ENCODE measurements around the gene RASGRF1. TPM values are rescaled to one million over a fixed set of nuclear protein-coding genes. Genes with fewer than 3 reads are reported as not detected.
"Not testable (repeated sequence)": the region's sequence is repeated elsewhere in the genome, so short reads cannot be mapped to it uniquely, and the experiment has no call there.

Gene RASGRF1
- polyA plus RNA-seq, 4 donors: 0.07 to 0.92 (median 0.51) TPM

DNA sequence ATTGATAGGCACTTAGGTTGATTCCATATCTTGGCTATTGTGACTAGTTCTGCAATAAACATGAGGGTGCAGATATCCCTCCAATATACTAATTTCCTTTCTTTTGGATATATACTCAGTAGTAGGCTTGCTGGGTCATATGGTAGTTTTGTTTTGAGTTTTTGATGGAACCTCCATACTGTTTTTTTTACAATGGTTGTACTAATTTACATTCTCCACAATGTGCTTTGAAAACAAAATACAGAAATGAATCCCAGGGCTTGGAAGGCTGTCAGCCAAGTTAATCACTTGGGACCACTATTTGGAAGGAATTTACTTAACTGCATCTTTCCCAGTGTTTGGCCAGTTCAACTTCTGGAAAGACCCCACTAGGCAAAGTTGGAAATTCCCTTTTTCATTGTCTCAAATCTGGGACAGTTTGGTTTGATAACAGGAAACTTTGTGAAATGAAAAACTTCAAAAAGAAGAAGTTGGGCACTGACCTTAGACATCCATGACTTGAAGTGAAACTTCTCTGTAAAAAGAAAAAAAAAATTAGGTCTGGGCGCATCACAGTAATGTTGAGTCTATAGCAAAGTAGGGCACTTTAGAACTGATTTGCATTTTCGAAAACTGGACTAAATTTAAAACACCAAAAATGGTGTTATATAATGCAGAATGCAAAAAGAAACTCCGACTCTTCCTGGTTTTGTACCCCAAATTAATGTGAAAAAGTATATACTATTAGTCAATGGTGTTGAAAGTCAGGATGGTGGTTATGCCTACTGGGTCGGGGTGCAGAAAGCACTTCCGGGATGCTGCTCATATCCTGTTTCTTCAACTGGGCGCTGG is 151.7 kb downstream of the RASGRF1 start:
- DNase-seq (ENCODE audit: low read depth in 4 of 4, low spot score in 3 of 4): no peak

DNA sequence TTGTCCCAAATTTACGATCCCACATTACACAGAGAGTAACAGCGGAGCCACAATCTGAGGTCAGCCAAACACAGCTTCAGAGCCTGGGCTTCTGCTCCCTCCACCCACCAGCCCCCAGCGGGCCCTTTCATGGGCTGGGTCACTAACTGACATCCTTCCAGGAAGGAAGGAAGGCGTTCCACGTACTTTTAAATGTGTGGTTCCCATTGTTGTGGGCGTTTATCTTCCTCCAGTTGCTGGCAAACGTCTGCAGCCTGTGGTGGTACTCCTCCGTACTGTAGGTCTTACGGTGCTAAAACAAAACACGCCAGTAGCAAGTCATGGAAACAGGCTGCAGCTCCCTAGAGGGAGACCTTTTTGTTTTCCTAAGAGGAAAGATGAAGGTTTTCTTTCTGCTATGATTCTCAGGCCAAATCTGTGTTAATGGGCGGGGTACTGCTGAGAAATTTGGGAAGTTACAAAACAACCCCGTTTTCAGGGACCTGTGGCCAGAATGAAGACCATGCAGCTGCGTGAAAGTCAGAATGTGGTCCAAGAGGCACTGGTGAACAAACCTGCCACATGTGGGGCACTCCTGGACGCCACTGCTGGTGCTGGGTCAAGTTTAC is 153.3 kb downstream of the RASGRF1 start:
- DNase-seq (ENCODE audit: low read depth in 4 of 4, low spot score in 3 of 4): no peak

DNA sequence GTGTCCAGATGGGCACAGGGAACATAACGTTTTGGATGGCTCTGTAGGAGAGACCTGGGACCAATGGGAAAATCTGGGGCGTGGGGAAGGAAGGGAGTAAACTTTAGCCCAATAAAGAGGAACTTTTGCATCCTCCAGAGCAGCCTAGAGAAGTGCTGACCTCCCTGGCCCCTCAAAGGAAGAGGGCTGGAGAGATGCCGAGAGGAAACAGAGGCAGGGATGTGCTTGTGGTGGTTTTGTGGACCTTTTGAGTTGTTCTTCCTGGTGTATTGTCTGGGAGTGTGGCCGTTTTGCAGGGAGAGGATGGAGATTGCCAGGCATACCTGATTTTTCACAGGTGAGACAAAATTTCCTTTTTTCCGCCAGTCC is 155.9 kb downstream of the RASGRF1 start:
- DNase-seq (ENCODE audit: low read depth in 4 of 4, low spot score in 3 of 4): no peak

DNA sequence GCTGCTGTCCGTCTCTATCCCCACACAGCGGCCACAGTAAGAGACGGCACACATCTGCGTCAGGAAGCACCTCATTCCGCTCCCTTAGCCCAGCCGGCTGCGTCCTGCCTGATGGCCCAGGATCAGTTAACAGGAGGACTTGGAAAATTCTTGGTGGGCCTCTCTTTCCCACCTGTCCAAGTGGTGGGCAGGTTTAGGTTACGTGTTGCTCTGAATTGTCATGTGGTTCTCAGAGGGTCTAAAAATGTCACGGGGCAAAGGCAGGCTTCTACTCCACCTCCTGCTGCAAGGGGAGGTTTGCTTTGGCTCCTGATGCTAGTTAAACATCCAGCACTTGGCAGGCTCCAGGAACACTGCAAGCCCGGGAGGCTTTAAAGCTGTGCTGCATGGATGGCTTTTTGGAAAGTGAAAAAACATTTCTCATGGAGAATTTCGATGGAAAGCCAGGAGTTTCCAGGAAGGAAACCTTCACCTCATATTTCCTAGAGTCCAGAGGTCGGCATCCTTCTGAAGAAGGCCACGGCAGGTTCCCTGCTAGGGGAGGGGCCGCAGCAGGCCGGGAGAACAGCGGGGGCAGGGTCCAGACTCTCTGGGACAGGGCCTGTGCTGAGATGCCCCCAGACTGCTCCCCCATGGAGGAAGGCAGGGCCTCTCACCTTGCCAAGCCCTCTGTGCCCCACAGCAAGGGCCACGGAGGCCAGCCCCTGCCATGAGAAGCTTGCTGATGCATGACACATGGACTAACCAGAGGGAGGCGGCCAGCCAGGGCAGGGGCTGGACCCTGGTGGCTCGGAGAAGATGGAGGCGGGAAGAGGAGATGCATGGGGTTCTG is 156.5 kb downstream of the RASGRF1 start:
- DNase-seq (ENCODE audit: low read depth in 4 of 4, low spot score in 3 of 4): peak in 1 of 4 donors; percentile 41

DNA sequence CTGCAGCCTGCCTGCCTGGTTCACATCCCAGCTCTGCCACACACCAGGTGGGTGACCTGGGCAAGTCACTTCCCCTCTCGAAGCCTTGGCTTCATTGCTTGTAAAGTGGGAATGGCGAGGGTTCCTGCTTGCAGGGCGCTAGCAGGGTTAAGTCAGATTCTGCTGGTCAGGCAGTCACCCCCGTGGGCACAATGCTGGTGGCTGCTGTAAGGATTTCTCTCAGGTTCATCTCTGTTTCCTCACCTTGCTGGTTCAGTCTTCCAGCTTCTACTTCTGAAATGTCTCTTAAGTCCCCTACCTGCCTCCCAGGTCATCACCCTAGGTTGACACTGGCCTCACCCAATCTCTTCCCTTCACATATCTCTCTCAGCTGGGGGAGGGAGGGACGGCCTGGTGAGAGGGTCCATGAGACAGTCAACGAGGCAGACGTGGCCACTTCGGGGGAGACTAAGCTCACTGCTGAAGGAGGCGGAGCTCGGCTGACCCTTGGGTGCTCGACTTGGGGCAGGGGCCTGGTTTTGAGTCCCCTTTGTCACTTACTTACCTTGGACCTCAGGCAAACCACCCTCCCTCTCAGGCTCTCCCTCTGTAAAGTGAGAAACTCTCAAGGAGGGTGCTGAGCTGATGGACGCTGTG is 157.3 kb downstream of the RASGRF1 start:
- no peak for DNase-seq (ENCODE audit: low read depth in 4 of 4, low spot score in 3 of 4)

DNA sequence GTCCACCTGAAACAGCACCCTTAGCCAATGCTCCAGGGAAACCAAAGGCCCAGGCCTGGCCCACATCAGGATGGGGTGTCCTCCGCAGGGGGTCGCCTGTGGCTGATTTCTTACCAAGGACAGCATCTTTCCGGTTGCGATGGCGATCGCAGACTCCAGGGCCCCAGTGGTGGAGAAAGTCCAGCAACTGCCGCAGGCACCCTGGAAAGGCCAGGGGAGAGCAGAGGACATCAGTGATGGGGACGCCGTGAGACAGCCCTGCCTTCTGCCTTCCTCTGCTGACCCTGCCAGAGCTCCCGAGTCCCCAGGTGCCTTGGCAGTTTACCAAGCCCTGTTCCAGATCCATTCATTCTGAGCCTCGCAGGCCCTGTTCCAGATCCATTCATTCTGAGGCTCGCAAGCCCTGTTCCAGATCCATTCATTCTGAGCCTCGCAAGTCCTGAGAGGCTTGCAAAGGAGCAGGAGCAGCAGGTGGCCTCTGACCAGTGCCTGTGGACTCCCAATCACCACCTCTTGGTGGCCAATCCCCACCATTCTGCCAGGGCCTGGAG is 158.2 kb downstream of the RASGRF1 start:
- no peak for DNase-seq (ENCODE audit: low read depth in 4 of 4, low spot score in 3 of 4)

DNA sequence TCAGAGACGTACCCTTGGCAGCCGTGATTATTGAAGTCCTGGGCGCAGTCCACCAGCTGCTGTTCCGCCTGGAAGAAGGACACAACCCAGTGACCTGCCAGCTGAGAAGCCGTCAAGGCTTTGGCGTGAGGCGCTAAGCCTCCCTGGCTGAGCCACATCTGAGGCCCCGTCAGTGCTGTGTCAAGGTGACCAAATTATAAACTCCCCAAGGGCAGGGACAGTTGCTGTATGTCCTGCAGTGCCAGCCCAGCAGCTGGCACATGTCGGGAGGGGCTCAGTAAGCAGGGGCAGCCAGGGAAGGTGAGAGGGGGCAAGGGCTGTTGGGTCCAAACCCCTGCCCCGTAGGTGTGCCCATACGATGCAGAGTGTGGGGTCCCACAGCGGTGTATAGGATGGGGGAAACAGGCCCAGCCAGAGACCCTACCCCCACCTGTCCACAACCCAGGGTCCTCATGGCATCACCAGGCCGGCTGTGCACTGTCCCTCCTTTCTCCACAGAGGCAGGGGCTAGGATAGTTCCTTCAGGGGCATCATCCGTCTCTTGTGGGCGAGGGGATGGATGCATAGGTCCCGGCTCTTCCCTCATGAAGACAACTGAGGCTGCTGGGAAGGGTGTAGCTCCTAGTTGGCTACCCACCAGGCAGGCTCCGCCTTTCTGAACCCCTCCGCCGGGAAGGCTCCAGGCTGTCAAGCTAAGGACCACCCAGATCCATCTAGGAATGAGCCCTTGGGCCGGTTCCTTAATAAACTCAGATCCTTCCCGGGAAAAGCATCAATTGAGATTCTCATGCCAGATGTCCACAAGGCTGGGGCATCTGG is 158.9 kb downstream of the RASGRF1 start:
- no peak for DNase-seq (ENCODE audit: low read depth in 4 of 4, low spot score in 3 of 4)

DNA sequence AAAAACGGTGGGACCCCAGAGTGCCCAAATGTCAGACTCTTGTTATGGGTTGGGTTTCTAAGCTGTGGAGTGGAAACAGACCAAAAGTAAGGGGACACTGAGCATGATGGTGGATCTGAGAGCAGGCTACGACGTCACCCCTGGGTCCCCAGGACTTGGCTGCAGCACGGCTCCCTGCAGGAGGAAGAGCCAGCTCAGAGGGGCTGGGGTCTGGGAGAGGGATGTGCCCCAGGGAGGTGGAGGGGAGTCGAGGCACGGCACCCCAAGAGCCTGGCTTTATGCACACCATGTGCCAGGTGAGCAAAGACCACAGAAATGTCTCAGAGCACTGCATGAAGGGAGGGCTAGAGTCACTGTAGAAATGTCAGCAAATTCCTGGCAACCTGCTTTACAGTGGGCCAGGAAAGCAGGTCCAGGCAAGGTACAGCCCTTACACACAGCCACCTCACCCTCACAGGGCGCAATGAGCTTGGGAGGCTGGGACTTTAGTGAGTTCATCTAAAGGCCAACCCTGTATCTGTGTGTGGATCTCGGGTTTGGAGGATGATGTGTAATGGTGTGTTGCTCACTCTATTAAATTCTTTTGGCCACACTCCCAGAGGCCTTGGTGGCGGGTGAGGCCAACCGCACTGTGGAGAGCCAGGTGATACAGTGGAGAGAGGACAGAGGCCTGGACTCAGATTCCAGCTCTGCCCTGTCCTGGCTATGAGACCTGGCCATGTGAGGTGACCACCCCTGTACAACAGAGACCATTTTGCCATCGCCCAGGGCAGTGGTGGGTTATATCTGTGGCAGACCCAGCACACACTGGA is 159.8 kb downstream of the RASGRF1 start:
- peak in 1 of 4 donors; percentile 36 for DNase-seq (ENCODE audit: low read depth in 4 of 4, low spot score in 3 of 4)

DNA sequence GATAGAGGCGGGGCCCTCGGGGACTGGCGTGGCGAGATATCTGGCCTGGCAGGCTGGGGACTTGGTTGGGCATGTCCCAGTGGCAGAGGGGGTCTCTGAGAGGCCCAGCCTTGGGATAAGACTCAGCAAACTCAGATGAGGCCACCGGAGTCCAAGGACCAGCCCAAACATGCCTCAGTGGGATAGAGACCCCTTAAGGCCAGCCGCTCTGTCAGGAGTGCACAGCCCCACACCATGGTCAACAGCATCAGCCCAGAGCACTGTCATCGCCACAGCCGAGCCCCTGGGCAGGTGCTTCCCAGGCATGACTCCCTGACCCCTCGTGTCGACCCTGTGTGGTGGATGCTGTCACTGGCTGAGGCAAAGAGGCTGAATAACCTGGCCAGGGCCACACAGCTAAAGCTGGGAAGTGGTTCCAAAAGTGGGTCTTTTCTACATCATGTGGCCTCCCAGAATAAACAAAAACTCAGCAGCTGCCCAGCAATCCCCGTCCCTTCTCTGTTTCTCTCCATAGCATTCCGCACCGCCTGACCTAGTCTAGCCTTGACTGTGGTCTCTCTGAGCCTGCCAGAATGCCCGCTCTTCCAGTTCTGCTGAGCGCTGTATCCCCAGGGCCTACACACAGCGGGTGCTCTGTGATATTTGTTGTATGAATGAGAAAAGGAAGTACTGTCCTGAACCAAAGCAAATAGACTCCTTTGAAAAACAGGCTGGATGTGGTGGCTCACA is 160.9 kb downstream of the RASGRF1 start:
- no peak for DNase-seq (ENCODE audit: low read depth in 4 of 4, low spot score in 3 of 4)

DNA sequence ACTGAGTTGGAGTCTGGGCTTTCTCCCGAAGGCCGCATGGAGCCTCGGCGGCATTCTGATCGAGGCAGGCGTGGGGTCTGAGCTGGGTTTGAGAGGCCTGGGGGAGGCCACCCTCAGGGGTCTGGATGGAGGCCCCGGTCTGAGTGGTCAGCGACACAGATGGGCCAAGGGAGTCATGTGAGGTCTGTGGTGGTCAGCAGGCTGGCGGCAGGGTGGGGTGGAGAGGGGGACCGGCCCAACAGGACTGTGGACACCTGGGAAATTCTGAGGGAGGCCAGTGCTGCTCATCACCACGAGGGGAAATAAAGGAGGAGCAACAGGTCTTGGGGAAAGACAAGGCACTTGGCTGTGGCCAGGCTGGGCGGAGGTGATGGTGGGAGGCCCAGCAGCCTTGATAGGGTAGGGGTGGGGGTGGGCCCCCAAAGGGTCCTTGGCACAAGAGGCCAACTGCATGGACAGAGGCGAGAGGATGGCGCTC is 161.9 kb downstream of the RASGRF1 start:
- no peak for DNase-seq (ENCODE audit: low read depth in 4 of 4, low spot score in 3 of 4)

DNA sequence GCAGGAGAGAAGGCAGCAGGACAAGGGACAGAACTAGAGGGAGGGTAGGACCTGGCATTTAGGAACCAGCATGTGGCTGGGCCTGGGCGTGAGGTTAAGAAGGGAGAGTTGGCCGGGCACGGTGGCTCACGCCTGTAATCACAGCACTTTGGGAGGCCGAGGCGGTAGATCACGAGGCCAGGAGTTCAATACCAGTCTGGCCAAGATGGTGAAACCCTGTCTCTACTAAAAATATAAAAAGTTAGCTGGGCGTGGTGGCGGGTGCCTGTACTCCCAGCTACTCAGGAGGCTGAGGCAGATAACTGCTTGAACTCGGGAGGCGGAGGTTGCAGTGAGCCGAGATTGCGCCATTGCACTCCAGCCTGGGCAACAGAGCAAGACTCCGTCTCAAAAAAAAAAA is 162.4 kb downstream of the RASGRF1 start:
- not testable (repeated sequence) for DNase-seq (ENCODE audit: low read depth in 4 of 4, low spot score in 3 of 4)

DNA sequence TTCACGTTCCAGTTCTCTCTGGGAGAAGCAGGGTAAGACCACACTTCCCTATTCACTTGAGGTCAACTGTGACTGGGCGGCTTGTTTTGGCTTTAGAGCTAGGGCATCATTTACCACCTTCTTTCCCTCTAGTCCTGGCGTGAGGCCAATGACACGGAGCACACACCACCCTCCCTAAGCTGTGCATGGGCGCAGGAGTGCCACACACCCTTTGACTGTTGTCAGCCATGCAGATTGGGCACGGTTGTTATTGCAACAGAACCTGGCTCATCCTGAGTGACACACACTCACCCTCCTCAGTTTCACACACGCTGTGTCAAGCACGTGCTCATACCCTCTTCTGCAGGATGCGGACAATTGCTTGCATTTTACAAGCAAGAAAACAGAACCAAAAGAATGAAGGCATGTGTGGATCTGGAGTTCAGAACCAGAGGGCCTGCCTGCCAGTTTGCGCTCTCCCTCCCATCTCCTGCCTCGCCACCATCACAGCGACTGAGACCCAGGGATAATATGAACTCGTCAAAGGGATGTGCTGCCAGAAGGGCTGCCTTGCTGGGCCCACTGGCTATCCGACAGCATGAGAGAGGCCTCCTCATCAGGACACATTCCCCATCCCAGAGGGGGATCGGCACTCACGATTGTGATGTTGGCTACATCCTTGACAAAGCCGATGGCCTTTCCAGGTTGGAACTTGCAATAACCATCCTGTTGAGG is 163.3 kb downstream of the RASGRF1 start:
- DNase-seq (ENCODE audit: low read depth in 4 of 4, low spot score in 3 of 4): no peak

DNA sequence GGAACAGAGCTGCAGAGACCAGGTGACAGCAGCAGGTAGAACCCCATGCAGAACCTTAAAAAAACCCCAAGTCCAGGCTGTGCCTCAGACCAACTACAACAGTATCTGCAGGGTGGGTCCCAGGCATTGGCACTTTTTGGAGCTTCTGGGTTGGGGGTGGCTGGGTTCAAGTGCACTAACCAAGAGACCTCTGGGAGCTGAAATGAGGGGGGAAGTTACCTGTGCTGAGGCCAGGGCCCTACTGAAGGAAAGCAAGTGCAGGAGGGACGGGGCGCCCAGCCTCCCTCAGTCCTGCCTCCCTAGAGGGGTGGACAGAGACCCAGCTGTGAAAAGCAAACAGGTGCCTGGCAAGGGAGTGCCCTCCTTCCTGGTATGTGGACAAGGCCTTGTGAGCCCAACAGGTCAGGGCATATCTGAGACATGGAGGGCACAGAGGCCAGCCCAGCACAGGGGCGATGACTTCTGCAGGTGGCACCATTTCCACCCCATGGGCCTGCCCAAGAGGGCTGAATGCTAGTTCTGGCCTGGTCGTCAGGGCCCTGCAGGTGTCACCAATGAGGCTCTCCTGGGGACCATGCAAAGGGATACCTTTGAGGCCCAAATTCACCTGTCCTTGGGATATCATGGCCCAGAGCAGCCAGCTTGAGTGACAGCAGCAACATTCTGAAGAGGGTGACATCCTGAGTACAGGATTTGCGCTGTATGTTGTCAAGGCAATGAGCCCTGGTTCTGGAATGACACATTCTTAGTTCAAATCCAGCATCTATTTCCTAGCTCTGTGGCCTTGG is 164.4 kb downstream of the RASGRF1 start:
- no peak for DNase-seq (ENCODE audit: low read depth in 4 of 4, low spot score in 3 of 4)

DNA sequence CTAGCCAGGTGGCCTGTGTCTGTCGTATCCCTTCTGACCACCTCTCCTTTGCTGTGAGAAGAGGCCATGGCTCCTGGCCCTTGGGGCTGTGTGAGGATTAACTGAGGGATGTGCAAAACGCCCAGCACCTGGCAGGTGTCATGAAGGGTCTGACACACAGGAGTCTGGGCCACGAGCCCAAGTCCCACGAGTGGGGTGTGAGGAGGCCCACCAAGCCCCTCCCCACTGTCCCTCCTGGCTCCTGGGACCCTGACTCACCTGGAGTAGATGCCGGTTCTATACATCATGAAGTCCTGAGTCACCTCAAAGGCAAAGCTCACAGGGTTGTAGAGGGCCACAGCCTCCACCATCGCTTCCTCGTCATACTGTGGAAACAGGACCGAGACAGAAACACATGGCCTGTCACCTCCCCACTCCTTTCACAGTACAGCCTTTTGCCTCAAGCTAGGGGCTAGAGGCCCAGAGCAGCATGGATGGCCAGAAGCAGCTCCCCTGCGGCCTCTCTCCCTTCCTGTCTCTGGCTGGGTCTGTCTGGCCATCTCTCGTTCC is 165.4 kb downstream of the RASGRF1 start:
- DNase-seq (ENCODE audit: low read depth in 4 of 4, low spot score in 3 of 4): no peak

DNA sequence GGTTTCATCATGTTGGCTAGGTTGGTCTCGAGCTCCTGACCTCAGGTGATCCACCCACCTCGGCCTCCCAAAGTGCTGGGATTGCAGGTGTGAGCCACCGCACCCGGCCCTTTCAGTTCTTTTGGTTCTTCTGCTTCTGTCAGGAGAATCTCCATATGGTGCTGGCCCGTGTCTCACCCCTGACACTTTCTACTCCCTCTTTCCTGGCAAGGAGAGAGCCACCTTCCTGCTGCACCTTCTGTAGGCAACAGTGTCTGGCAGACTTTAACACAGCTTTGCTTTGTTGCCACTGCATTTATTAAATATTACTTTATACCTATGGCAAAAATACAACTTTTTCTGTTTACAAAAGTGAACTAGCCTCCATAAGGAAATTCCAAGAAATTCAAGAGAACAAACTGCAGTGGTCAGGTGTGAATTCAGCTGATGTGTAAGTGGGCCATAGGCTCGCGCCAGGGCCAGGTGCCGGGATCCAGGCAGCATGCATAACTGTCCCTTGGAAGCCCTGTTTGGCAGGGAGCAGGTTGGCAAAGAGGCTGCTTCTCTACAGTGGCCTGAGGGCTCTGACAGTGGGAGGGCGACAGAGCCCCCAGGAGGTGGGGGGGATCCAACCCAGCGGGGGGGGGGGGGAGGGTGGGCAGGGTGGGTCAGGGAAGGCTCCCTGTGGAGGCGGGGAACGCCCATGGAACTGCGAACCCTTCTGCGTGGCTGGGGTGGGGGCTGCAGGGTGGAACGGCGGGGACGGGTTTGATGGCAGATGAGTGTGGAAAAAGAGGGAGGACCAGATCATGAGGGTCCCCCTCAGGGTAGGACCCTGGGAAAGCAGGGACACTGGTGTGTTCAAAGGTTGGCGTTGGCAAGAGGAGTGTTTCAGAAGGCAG is 166.9 kb downstream of the RASGRF1 start:
- no peak for DNase-seq (ENCODE audit: low read depth in 4 of 4, low spot score in 3 of 4)

Measured in left renal pelvis (tissue), 4 donors.